ENCODE results near the gene DHPS.

GRCh38 chr19:12669270-12670158 is 12.2 kb downstream of the DHPS start:
- TF ChIP-seq CTCF (IDR thresholded peaks at IDR 0.05) (peak in 1 of 7 experiments; percentile 4), POLR2A (IDR thresholded peaks at IDR 0.05) (peak in 2 of 3 donors; percentile 58 to 62)
